Measurements from ENCODE around the gene CDKN1B. TPM values are rescaled to one million over a fixed set of nuclear protein-coding genes. Genes with fewer than 3 reads are reported as not detected.

CDKN1B gene
- total and polyA plus RNA-seq, 2 of the 13 experiments (the other 11 are each of a cell fraction or from before 2014, with no cell fraction given): 20.1 to 37.2 TPM

DNA sequence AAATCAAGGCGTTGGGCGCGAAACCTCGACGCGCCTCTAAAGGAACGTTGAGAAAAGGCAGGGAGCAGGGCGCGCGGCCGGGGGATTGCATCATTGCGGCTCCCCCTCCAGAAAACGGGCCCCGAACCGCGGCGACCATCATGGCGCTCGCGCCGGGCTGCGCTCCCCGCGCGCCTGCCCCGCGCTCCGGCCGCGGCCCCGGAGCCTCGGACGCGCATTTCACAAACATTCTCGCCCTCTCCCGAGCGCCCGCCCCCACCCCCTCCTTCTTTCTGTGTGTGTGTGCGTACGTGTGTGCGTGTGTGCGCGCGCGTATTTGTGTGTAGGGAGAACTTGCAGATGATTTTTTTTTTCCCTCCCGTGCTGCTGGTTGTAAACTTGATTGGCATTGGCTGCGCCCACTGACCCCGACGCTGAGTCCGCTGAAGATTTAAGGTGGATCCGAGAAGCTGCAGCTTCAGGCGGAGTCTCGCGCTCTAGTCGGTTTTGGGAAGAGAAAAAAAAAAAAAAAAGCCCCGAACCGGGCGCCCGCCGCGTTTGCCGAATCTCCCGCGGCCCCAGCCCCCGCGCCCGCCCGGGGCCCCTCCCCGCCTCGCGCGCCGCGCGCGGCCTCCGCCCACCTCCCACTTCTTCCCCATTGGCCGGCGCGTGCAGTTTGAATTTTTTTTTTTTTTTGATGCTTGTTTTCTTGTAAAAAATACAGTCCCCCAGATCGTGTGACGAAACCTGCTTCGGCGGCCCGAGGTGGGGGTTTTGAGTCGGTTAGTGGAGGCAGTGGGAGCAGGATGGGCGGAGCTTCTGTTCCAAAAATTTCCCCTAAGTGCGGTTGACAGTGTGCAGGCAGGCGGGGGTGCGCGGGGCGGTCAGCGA is 8.2 kb downstream of the CDKN1B start (continued):
- peak; percentile 28; the same call in 1 of the 2 replicates for TF ChIP-seq SIX1 (CRISPR knock-in tag; IDR thresholded peaks at IDR 0.05; ENCODE audit: borderline replicate concordance)
- no peak for TF ChIP-seq RNF2 (conservative IDR thresholded peaks at IDR 0.05; ENCODE audit: low read depth)
- TF ChIP-seq SMC3 (IDR thresholded peaks at IDR 0.05; ENCODE audit: low read length): no peak
- TF ChIP-seq, protein P1, sequence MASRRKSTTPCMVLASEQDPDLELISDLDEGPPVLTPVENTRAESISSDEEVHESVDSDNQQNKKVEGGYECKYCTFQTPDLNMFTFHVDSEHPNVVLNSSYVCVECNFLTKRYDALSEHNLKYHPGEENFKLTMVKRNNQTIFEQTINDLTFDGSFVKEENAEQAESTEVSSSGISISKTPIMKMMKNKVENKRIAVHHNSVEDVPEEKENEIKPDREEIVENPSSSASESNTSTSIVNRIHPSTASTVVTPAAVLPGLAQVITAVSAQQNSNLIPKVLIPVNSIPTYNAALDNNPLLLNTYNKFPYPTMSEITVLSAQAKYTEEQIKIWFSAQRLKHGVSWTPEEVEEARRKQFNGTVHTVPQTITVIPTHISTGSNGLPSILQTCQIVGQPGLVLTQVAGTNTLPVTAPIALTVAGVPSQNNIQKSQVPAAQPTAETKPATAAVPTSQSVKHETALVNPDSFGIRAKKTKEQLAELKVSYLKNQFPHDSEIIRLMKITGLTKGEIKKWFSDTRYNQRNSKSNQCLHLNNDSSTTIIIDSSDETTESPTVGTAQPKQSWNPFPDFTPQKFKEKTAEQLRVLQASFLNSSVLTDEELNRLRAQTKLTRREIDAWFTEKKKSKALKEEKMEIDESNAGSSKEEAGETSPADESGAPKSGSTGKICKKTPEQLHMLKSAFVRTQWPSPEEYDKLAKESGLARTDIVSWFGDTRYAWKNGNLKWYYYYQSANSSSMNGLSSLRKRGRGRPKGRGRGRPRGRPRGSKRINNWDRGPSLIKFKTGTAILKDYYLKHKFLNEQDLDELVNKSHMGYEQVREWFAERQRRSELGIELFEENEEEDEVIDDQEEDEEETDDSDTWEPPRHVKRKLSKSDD (CRISPR knock-in tag; IDR thresholded peaks at IDR 0.05; ENCODE audit: low read depth): no peak
- TF ChIP-seq, protein P2, sequence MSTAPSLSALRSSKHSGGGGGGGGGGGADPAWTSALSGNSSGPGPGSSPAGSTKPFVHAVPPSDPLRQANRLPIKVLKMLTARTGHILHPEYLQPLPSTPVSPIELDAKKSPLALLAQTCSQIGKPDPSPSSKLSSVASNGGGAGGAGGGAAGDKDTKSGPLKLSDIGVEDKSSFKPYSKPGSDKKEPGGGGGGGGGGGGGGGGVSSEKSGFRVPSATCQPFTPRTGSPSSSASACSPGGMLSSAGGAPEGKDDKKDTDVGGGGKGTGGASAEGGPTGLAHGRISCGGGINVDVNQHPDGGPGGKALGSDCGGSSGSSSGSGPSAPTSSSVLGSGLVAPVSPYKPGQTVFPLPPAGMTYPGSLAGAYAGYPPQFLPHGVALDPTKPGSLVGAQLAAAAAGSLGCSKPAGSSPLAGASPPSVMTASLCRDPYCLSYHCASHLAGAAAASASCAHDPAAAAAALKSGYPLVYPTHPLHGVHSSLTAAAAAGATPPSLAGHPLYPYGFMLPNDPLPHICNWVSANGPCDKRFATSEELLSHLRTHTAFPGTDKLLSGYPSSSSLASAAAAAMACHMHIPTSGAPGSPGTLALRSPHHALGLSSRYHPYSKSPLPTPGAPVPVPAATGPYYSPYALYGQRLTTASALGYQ (CRISPR knock-in tag; IDR thresholded peaks at IDR 0.05): peak; percentile 13
- TF ChIP-seq, protein P3, sequence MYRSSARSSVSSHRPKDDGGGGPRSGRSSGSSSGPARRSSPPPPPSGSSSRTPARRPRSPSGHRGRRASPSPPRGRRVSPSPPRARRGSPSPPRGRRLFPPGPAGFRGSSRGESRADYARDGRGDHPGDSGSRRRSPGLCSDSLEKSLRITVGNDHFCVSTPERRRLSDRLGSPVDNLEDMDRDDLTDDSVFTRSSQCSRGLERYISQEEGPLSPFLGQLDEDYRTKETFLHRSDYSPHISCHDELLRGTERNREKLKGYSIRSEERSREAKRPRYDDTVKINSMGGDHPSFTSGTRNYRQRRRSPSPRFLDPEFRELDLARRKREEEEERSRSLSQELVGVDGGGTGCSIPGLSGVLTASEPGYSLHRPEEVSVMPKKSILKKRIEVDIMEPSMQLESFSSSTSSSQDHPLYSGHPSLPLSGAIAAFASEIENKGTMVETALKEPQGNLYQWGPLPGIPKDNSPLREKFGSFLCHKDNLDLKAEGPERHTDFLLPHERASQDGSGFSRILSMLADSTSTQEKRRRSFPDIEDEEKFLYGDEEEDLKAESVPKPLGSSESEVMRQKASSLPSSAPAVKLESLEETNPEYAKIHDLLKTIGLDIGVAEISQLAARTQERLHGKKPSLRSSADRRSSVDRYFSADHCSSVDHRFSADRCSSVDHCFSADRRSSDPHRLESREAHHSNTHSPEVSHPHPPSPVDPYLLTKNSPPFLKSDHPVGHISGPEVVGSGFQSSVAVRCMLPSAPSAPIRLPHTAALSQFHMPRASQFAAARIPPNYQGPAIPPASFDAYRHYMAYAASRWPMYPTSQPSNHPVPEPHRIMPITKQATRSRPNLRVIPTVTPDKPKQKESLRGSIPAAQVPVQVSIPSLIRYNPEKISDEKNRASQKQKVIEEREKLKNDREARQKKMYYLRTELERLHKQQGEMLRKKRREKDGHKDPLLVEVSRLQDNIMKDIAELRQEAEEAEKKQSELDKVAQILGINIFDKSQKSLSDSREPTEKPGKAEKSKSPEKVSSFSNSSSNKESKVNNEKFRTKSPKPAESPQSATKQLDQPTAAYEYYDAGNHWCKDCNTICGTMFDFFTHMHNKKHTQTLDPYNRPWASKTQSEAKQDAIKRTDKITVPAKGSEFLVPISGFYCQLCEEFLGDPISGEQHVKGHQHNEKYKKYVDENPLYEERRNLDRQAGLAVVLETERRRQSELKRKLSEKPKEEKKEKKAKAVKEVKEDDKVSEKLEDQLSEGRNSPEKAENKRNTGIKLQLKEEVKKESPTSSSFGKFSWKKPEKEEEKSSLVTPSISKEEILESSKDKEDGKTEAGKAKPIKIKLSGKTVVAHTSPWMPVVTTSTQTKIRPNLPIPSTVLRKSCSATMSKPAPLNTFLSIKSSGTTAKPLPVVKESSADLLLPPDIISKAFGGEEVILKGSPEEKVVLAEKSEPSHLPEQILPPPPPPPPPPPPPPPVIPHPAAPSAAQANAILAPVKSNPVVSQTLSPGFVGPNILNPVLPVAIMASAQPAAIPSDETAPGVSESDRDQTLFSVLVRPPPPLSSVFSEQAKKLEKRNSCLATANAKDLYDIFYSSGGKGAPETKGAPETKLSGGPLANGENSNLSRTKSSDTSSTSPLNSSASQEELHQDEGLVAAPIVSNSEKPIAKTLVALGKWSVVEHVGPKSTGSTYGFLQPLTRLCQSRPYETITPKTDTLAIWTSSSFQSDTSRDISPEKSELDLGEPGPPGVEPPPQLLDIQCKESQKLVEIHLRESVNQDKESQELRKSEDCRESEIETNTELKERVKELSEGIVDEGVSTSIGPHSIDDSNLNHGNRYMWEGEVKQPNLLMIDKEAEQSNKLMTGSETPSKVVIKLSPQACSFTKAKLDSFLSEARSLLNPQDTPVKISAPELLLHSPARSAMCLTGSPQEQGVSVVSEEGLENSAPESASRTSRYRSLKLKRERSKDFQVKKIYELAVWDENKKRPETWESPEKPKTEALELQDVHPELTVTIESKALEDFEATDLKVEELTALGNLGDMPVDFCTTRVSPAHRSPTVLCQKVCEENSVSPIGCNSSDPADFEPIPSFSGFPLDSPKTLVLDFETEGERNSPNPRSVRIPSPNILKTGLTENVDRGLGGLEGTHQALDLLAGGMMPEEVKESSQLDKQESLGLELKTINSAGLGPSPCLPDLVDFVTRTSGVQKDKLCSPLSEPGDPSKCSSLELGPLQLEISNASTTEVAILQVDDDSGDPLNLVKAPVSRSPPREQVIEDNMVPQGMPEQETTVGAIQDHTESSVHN (CRISPR knock-in tag; IDR thresholded peaks at IDR 0.05): no peak
- TF ChIP-seq, protein P4, sequence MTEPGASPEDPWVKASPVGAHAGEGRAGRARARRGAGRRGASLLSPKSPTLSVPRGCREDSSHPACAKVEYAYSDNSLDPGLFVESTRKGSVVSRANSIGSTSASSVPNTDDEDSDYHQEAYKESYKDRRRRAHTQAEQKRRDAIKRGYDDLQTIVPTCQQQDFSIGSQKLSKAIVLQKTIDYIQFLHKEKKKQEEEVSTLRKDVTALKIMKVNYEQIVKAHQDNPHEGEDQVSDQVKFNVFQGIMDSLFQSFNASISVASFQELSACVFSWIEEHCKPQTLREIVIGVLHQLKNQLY (CRISPR knock-in tag; IDR thresholded peaks at IDR 0.05): no peak
- TF ChIP-seq, protein P5, sequence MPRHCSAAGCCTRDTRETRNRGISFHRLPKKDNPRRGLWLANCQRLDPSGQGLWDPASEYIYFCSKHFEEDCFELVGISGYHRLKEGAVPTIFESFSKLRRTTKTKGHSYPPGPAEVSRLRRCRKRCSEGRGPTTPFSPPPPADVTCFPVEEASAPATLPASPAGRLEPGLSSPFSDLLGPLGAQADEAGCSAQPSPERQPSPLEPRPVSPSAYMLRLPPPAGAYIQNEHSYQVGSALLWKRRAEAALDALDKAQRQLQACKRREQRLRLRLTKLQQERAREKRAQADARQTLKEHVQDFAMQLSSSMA (CRISPR knock-in tag; IDR thresholded peaks at IDR 0.05): no peak
- TF ChIP-seq ZNF607 (CRISPR knock-in tag; IDR thresholded peaks at IDR 0.05; ENCODE audit: borderline replicate concordance): 0 out of 2 replicates have a peak, but pooled peaks have one; percentile 17
- TF ChIP-seq KLF12 (CRISPR knock-in tag; IDR thresholded peaks at IDR 0.05; ENCODE audit: borderline replicate concordance): no peak
- no peak for TF ChIP-seq KDM3A (CRISPR knock-in tag; IDR thresholded peaks at IDR 0.05; ENCODE audit: low read depth)
- TF ChIP-seq KLF11 (CRISPR knock-in tag; IDR thresholded peaks at IDR 0.05): no peak
- 0 out of 2 replicates have a peak, but pooled peaks have one; percentile 56 for TF ChIP-seq ZNF256 (CRISPR knock-in tag; conservative IDR thresholded peaks at IDR 0.05)
- TF ChIP-seq TARDBP (CRISPR knock-in tag; IDR thresholded peaks at IDR 0.05): peak; percentile 33; the same call in 1 of the 2 replicates
